Left colon (tissue), 2 donors: ENCODE results near the gene USP13. TPM values are rescaled to one million over a fixed set of nuclear protein-coding genes. Genes with fewer than 3 reads are reported as not detected.
A peak's percentile ranks its signal among the peaks of the same experiment; 100 is the strongest.
"Not testable (repeated sequence)": the region's sequence is repeated elsewhere in the genome, so short reads cannot be mapped to it uniquely, and the experiment has no call there.

Source experiments
- ATAC-seq: fragments of 200-7000 bp; cut with Tn5 transposase; one replicate; pipeline ENCODE4 v1.9.1; 2020; ENCODE audit warnings: mild to moderate bottlenecking, moderate library complexity
- DNase-seq, 2 donors: peaks; one replicate each; pipeline ENCODE4 v3.0.0-alpha.2; 2020
- intact Hi-C, 2 donors: fragments of 100-400 bp; cut with DNase I in 1 of 2; cut with micrococcal nuclease in 1 of 2; formaldehyde crosslinking; loops; one replicate each; pipeline versions ENCODE4 v1.11.2 to v1.14.0; 2022; cut with DNase I, micrococcal nuclease
- total RNA-seq, 2 donors: library from RNA; stranded (reverse); fragmentation: NEBNext Ultra II Directional; extraction: Animal tissue kit (Norgen Biotek cat#: 25700); gene quantifications; one replicate each; pipeline ENCODE4 v1.2.1, GENCODE V29; 2021
- donor health status: DM: no; HTN: no; CAD: no.
- donor health status: DM: yes; HTN: yes; CAD: no.

USP13 gene
- total RNA-seq, 2 donors from 2014 or later: 3.6 to 4.3 TPM

- no peak for DNase-seq
- ATAC-seq: no peak
- intact Hi-C loops: no loop called here
Observed at GRCh38 chr3:179766416-179767133, 113.7 kb downstream of the USP13 start.

- peak; percentile 65 for ATAC-seq
- DNase-seq: peak in 1 of 2 donors; percentile 12
- intact Hi-C loops: no loop called here
Observed at GRCh38 chr3:179768080-179768479, 115.2 kb downstream of the USP13 start.

DNA sequence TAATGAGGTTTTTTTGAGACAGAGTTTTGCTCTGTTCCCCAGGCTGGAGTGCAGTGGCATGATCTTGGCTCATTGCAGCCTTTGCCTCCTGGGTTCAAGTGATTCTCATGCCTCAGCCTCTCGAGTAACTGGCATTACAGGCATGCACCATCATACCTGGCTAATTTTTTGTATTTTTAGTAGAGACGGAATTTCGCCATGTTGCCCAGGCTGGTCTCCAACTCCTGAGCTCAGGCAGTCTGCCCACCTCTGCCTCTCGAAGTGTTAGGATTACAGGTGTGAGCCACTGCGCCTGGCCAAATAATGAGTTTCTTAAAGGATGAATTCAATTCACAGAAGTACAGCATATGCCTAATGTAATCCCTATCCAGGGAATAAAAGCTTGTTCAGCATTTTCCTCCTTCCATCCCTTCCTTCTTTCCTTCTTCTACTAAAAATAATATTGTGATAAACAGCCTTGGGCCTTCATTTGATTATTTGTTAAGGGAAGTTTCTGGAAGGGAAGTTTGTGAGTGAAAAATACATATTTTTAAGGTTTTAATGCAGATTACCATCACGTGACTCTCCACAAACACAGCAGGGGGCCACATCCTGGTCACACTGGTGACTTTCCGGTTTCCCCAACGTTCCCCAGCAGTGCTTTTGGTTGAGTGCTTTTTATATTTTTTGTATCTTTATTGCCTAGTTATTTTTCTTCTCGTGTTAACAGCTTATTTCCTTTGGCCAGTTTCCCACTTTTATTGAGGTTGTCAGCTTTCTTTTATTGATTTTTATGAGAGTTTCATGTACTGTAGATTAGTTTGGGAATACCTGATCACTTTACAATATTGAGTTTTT, 116.8 kb downstream of the USP13 start:
- DNase-seq (peak in 1 of 2 donors; percentile 16), ATAC-seq (peak; percentile 89)
- intact Hi-C loops: no loop called here

DNA sequence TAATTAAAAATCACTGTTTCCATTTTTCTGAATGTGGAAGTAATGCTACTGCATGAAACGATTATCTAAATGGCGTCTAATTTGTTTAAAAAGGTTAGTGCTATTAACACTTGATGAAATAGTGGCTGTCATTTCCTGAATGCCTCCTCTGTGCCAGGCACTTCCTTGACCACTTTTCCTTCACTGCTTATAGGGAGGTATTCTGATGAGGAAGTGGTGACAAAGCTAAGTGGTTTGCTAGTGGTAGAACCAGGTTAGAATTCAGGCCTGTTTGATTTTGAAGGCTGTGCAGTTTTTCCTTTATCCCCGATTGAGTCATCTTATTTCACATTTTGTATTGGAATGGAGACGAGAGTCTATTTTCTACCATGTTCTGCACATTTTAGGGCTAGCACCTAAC, 119.0 kb downstream of the USP13 start:
- ATAC-seq (no peak), DNase-seq (no peak)
- intact Hi-C loops: no loop called here

DNA sequence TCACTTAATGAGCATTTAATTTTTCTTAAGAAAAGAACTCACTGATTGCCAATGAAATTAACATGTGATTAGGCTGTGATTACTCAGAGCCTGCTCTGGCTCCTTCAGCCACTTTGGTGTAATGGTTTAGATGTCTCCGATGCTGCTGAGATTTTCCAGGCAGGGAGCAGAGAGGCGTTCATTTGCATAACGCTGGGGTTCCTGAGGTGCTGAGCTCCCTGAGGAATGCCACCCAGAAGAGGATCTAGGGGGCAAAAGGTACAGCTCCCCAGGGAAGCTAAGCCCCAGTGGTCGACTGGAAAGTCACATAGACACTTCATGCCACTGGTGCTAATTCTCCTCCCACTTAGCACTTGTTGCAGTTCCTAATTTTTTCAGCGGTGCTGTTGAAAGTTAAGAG, 119.5 kb downstream of the USP13 start:
- DNase-seq: no peak
- ATAC-seq: no peak
- intact Hi-C loops: no loop called here

DNA sequence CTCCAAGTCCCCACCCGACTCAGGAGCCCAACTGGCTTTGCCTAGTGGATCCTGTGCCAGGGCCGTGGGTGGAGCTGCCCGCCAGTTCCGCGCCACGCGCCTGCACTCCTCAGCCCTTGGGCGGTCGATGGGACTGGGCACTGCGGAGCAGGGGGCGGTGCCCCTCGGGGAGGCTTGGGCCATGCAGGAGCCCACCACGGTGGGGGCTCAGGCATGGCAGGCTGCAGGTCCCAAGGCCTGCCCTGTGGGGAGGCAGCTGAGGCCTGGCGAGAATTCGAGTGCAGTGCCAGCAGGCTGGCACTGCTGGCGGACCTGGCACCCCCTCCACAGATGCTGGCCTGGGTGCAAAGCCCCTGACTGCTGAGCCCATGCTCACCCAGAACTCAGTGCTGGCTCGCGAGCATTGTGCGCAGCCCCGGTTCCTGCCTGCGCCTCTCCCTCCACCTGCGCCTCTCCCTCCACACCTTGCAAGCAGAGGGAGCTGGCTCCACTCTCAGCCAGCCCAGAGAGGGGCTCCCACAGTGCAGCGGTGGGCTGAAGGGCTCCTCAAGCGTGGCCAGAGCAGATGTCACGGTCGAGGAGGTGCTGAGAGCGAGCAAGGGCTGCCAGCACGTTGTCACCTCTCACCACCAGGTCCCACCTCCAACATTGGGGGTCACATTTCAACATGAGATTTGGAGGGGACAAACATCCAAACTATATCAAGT, 122.7 kb downstream of the USP13 start:
- ATAC-seq (no peak), DNase-seq (no peak)
- intact Hi-C loops: no loop called here

GRCh38 chr3:179782841-179783240, 130.0 kb downstream of the USP13 start:
- ATAC-seq, intact Hi-C loops, DNase-seq: not testable (repeated sequence)

DNA sequence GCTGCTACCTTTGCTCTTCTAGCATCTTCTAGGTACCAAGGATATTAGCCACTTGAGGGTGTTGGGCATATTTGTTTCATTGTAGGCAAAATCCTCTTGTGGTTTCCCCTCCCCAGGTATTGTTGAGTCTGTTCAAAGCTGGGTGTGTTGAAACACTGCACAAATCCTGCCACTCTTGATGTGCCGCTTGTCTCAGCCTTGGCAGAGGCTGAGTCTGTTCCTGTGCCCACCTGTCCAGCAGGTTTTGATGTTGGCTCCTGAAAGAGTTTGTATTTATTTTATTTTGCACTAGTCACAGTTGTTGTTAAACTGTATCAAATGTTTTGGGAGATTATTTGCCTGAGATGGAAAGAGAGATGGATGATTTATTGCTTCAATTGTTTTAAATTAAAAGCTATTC, 136.2 kb downstream of the USP13 start:
- ATAC-seq (no peak), DNase-seq (no peak)
- intact Hi-C loops: no loop called here

DNA sequence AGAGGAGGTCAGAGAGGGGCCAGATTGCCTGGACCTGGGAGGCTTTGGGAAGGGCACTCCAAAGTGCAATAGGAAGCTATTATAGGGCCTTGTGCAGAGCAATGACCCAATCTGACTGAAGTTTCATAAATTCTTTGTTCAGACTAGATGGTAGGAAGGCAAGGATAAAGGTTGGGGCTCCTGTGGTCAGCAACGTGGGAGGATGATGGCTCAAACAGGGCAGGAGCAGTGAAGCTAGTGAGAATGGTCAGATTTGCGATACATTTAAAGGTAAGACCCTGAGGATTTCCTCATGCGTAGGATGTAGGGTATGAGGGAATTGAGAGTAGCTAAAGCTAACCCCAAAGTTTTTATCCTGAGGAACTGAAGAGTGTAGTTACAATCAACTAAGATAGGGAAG, 139.0 kb downstream of the USP13 start:
- intact Hi-C loops: no loop called here
- no peak for DNase-seq
- no peak for ATAC-seq

GRCh38 chr3:179794355-179794754, 141.5 kb downstream of the USP13 start:
- ATAC-seq: no peak
- intact Hi-C loops: no loop called here
- DNase-seq: no peak

DNA sequence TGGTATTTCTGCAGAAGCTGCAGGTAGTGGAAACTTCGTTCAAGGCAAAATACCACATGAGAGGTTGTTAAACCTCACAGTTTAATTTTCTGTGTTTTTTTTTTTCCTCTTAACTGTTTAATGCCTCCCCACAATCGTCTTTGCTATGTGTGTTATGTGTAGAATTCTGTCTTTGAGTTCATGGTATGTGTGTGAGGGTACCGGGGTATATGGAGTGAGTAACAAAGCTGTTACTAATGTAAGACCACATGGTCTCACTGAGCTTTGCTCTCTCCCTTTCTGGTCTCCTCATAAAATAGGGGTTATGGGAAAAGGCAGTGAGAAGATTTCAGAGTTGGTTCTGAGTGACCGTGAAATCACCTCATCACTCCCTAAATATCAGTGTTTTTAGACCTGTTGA, 143.6 kb downstream of the USP13 start:
- no peak for ATAC-seq
- intact Hi-C loops: no loop called here
- DNase-seq: no peak

DNA sequence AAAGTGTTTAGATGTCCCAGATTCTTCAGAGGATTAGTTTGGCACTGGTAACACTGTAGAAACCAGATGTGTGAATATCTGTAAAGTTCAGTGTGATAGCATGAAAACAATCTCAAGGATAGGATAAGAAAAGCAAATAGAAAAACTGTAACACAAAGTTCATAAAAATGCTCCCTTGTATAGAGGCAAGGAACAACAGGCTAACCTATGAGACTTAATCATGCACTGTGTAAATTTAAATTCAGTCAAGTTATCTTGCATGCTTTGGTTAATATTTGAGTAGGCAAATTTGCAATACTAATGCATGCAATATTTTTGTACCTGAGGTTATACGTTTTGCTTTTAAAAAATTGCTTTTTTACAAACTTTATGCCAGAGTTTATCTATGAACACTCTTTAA, 144.4 kb downstream of the USP13 start:
- ATAC-seq (no peak), DNase-seq (no peak)
- intact Hi-C loops: no loop called here

DNA sequence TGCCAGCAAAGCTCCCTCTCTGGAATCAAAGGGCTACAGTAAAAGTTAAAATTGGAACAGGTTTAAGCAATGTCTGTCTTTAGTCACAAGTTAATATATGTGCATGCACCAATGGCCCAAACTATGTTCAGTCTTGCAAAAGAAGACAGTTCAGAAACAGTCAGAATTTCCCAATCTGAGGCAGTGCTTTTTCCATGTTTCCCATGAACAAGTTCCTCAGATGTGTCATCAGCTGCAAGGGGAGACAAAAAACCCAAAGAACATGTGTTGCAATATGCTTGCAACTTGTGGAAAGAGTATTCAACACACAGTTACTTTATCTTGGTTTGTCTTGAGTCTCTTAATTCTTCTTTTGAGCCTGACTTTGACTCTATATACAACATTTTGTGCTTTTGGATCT, 148.4 kb downstream of the USP13 start:
- intact Hi-C loops: no loop called here
- DNase-seq: no peak
- no peak for ATAC-seq

DNA sequence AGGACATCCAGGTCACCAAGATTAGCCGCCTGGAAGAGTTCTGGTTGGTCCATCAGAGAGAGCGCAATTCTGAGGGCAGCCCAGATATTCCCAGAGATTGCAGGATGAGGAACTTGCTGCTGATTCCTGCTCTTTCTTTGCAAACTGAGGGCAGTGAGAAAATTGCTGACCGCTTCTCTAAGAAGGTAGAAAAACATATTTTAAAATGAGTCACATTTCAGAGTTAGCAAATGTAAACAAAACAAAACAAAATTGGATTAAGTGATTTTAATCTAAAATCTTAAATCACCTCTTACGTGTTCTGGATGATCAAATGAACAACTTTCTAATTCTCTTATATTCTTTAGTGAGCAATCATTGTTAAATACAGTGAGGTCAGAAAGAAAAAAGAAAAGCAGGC, 149.0 kb downstream of the USP13 start:
- intact Hi-C loops: no loop called here
- ATAC-seq (no peak), DNase-seq (no peak)

DNA sequence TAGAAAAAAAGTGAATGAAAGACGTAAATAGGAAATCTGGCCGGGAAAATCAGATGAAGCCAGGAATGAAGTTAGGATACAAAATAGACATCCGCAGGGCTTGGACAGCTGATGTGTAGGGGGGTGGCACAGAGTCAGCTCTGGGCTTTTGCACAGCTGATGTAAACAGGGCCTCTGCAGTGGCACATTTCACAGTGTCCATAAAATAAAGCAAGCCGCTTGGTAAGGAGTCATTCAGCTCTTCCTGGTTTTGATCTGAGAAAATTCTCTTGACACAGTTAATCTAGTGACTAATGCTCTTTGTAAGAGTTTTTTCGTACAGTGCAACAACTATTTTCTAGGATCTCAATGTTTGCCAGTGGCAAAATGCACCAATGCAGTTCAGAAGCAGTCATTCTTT, 153.3 kb downstream of the USP13 start:
- no peak for ATAC-seq
- no peak for DNase-seq
- intact Hi-C loops: no loop called here

GRCh38 chr3:179807588-179807987, 154.7 kb downstream of the USP13 start:
- no peak for ATAC-seq
- intact Hi-C loops: no loop called here
- no peak for DNase-seq

DNA sequence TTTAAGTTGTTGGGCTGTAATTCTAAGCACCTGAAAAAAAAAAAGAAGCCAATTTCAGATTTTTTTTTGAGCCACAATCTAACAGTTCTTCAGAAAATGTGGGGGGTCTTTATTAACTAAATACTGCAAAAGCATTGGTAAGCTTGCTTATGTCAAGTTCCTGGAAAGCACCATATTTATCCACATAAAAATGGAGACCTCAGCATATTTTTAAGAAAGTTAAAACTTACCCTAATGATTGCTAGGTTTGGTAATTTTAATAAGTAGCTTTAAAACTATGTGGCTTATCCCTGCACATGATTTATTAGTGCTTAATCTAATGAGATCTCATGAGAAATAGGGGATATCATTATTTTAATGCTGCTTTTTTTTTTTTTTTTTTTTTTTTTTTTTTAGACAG, 156.8 kb downstream of the USP13 start:
- no peak for ATAC-seq
- intact Hi-C loops: no loop called here

DNA sequence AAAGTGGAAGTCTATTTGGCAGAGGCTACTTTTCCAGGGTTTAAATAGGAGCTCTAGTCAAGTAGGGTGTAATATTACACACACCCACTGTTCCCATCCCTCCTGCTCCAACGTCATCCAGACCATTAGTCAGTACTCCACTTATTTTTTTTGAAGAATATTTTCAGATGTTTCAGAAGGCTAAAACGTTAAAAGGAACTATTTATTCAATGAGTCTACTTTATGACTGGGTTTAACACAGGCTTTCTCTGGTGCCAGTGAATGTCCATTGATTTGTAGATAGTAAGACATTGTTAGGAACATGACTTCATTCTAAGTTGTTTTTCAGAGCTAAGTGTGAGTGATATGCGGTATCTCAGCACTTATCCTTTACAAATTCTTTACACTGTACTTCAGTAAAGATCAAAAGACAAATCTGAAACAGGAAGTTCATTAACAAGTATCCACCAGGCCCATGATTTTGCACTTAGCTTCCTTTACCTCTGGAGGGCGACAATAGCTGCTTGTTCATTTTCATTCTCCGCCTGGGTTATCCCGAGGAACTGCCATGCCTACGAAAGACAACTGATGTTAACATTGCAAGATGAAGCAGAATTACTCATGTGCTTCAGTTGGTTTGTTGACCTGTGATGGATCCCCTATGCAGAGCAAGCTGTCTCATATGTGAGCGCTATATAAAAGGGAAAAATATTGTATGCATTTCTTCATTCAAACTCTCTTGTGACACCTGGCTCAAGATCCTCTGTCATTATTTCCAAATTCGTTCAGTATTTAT, 158.7 kb downstream of the USP13 start:
- peak in 1 of 2 donors; percentile 5 for DNase-seq

More for the DNA sequence above, 156.8 kb downstream of the USP13 start:
- no peak for DNase-seq

DNA sequence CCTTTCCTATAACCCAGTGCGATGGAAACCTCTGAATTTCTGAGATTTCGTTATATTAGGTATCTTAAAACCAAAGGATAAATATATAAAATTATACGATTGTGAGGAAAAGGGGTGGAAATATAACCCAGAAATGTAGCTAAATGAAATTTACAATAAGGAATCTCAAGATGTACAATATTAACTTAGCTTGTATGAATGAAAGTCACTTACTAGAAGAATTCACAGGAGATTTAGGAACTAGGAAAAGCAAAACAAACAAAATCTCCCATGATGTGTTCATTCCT, 159.2 kb downstream of the USP13 start:
- ATAC-seq (no peak), DNase-seq (no peak)
- intact Hi-C loops: no loop called here

More for the DNA sequence above, 158.7 kb downstream of the USP13 start:
- intact Hi-C loops: no loop called here
- ATAC-seq: peak; percentile 71
